Measurements from ENCODE around the gene EZR. TPM values are rescaled to one million over a fixed set of nuclear protein-coding genes. Genes with fewer than 3 reads are reported as not detected.

The EZR gene
- total RNA-seq, 1 experiment from 2014 or later, result 263 TPM

GRCh38 chr6:158771399-158772152, 47.6 kb downstream of the EZR start:
- H3K4me1 ChIP-seq (ENCODE audit: control insufficient read depth, insufficient read depth, low read length), result no peaks in the 10 kb centered on the region
- H3K4me3 ChIP-seq (ENCODE audit: low read depth in 2 of 2, low read length in 2 of 2), result no peak overlapping the region
- no peak for ATAC-seq
- TF ChIP-seq POLR2AphosphoS5 (IDR thresholded peaks at IDR 0.05; ENCODE audit: low read depth, low read length), result no peak
- TF ChIP-seq SIN3A (IDR thresholded peaks at IDR 0.05; ENCODE audit: borderline replicate concordance, insufficient read depth, low read depth, low read length), result no peak
- TF ChIP-seq CTCF (IDR thresholded peaks at IDR 0.05), result no peak
- no peak for TF ChIP-seq TCF7L2 (IDR thresholded peaks at IDR 0.05; ENCODE audit: low read depth, low read length)
- no peak for TF ChIP-seq REST (IDR thresholded peaks at IDR 0.05; ENCODE audit: insufficient read depth in 1 of 2, low read depth in 2 of 2, low read length in 1 of 2)
- H3K36me3 ChIP-seq (ENCODE audit: control insufficient read depth, insufficient read depth, low read length), result peaks cover 32% of the 10 kb centered on the region
- POLR2A ChIA-PET, result no interaction called here
- DNase-seq (ENCODE audit: low read depth, low spot score), result no peak
- in situ Hi-C loops (cut with HindIII; ENCODE audit: low pct_unique_long_range_greater_than_20kb, low sequenced_read_pairs) (no loop called here), intact Hi-C loops (cut with micrococcal nuclease; ENCODE audit: unreplicated experiment) (no loop called here)
- no peaks in the 10 kb centered on the region for H3K9me3 ChIP-seq (ENCODE audit: control insufficient read depth, insufficient read depth, low read depth, low read length)
- no TSS peak for BruUV-seq (replicated peaks)
- H3K27ac ChIP-seq (ENCODE audit: low read length), result no peak overlapping the region
- CTCF ChIA-PET, result no interaction called here
- H3K27me3 ChIP-seq (ENCODE audit: control insufficient read depth, insufficient read depth, low read length), result no peaks in the 10 kb centered on the region

DNA sequence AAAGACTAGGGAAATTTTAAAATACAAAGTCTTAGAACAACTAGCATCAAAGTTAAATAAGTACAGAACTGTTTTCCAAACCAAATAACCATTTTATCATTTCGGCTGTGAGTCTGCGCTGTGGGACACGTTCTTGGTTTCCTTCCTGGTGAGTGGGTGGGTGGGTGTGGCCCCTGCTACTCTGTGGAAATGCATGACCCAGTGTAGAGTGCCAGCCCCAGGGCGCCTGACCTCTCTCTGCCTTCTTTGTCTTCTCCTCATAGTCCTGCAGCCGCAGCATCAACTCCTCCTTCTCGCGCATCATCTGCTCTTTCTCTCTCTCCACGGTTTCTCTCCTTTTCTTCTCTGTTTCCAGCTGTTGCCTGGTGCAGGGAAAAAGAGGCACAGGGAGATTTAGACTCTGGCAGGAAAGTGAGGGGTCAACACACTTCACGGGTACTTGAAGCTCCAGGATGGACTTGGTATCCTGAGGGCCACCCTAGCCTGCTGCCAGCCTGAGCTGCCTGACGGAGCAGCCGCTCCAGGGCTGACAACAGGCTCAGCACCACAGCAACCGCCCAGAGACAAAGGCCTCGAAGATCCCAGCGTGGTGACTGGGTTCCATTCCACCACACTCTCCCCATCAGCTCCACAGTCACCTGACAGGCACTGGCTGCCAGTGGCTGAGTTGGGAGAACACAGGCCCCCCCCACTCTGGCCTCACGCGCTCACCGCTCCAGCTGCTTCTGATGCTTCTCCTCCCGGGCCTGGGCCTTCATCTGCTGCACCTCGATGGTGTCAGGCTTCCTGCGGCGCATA, 48.4 kb downstream of the EZR start:
- ChIA-PET POLR2A (no interaction called here), CTCF (no interaction called here)
- Histone ChIP-seq H3K9me3 (ENCODE audit: control insufficient read depth, insufficient read depth, low read depth, low read length) (no peaks in the 10 kb centered on the region), H3K27ac (ENCODE audit: low read length) (no peak overlapping the region), H3K36me3 (ENCODE audit: control insufficient read depth, insufficient read depth, low read length) (peaks cover 31% of the 10 kb centered on the region), H3K4me3 (ENCODE audit: low read depth in 2 of 2, low read length in 2 of 2) (no peak overlapping the region), H3K27me3 (ENCODE audit: control insufficient read depth, insufficient read depth, low read length) (no peaks in the 10 kb centered on the region), H3K4me1 (ENCODE audit: control insufficient read depth, insufficient read depth, low read length) (no peaks in the 10 kb centered on the region)
- no peak for DNase-seq (ENCODE audit: low read depth, low spot score)
- BruUV-seq (replicated peaks), result no TSS peak
- ATAC-seq, result no peak
- TF ChIP-seq POLR2AphosphoS5 (IDR thresholded peaks at IDR 0.05; ENCODE audit: low read depth, low read length) (no peak), TCF7L2 (IDR thresholded peaks at IDR 0.05; ENCODE audit: low read depth, low read length) (no peak), CTCF (IDR thresholded peaks at IDR 0.05) (no peak), SIN3A (IDR thresholded peaks at IDR 0.05; ENCODE audit: borderline replicate concordance, insufficient read depth, low read depth, low read length) (no peak), REST (IDR thresholded peaks at IDR 0.05; ENCODE audit: insufficient read depth in 1 of 2, low read depth in 2 of 2, low read length in 1 of 2) (no peak)
- intact Hi-C loops (cut with micrococcal nuclease; ENCODE audit: unreplicated experiment) (no loop called here), in situ Hi-C loops (cut with HindIII; ENCODE audit: low pct_unique_long_range_greater_than_20kb, low sequenced_read_pairs) (no loop called here)
